ENCODE data around the gene FILIP1L.

- TF ChIP-seq CTCF (IDR thresholded peaks at IDR 0.05) (no peak), POLR2A (IDR thresholded peaks at IDR 0.05) (no peak), EP300 (IDR thresholded peaks at IDR 0.05) (no peak)
Measured at GRCh38 chr3:100122321-100122720, 8.0 kb upstream of the FILIP1L start.
